ENCODE results near the gene AP2A1. TPM values are rescaled to one million over a fixed set of nuclear protein-coding genes. Genes with fewer than 3 reads are reported as not detected.

Gene AP2A1
- total and polyA plus RNA-seq, 3 experiments from 2014 or later, result 10.1 to 87.7 (median 82.5) TPM

- Histone ChIP-seq H3K36me3 (ENCODE audit: insufficient read depth, low read length) (no peaks in the 10 kb centered on the region), H3K9me3 (ENCODE audit: low read length) (no peaks in the 10 kb centered on the region), H3K4me1 (ENCODE audit: insufficient read depth, low read length) (peaks cover 25% of the 10 kb centered on the region), H3K27me3 (ENCODE audit: insufficient read depth, low read length, poor library complexity, severe bottlenecking) (no peaks in the 10 kb centered on the region), H3K27ac (ENCODE audit: low read depth, low read length) (peak overlapping the region; percentile 84), H3K4me3 (ENCODE audit: low read length) (peak overlapping the region; percentile 75)
- CTCF ChIA-PET, result interaction anchor here (1.0 to 1.3 kb wide), 3 partner anchors 47 to 103 kb away, joined by 4 to 5 read pairs (median 4); partner anchors contain the start of gene FUZ
- H3K36me3 Mint-ChIP-seq, result peaks cover 0 to 9% (median 0%) of the 10 kb centered on the region in 3 donors
- H3K9me3 Mint-ChIP-seq, result no peaks in the 10 kb centered on the region
- H3K4me3 Mint-ChIP-seq, result peak overlapping the region; percentile 75 to 95 (median 94)
- H3K4me1 Mint-ChIP-seq, result peaks cover 36 to 44% (median 42%) of the 10 kb centered on the region in 3 donors
- H3K27ac Mint-ChIP-seq, result peak overlapping the region; percentile 55 to 99 (median 94)
- DNase-seq, result peak; percentile 98 to 100 (median 100)
- POLR2A ChIA-PET, result interaction anchor here (0.5 to 1.4 kb wide), 14 partner anchors 15 to 1147 kb away, joined by 3 to 8 read pairs (median 3); partner anchors contain the start of genes AKT1S1, FUZ, PRMT1 and RPL18
- no peaks in the 10 kb centered on the region for H3K27me3 Mint-ChIP-seq
Measured at GRCh38 chr19:49766007-49766929, 533 bp upstream of the AP2A1 start.

GRCh38 chr19:49767381-49767780 is 580 bp downstream of the AP2A1 start:
- H3K4me1 ChIP-seq (ENCODE audit: insufficient read depth, low read length), result peaks cover 25% of the 10 kb centered on the region

GRCh38 chr19:49767967-49768581 is 1.3 kb downstream of the AP2A1 start:
- Mint-ChIP-seq H3K27ac (peak overlapping the region in 7 of 8 donors; percentile 54 to 94 (median 91)), H3K4me1 (peaks cover 43 to 51% (median 48%) of the 10 kb centered on the region in 3 donors), H3K9me3 (no peaks in the 10 kb centered on the region), H3K36me3 (peaks cover 0 to 16% (median 0%) of the 10 kb centered on the region in 3 donors), H3K4me3 (peak overlapping the region; percentile 89 to 95 (median 93)), H3K27me3 (no peaks in the 10 kb centered on the region)
- Histone ChIP-seq H3K27ac (ENCODE audit: low read depth, low read length) (peak overlapping the region; percentile 79), H3K36me3 (ENCODE audit: insufficient read depth, low read length) (no peaks in the 10 kb centered on the region), H3K4me1 (ENCODE audit: insufficient read depth, low read length) (peaks cover 25% of the 10 kb centered on the region), H3K27me3 (ENCODE audit: insufficient read depth, low read length, poor library complexity, severe bottlenecking) (no peaks in the 10 kb centered on the region), H3K4me3 (ENCODE audit: low read length) (peak overlapping the region; percentile 82), H3K9me3 (ENCODE audit: low read length) (no peaks in the 10 kb centered on the region)
- POLR2A ChIA-PET, result interaction anchor here (0.6 kb wide), 1 partner anchor 40 kb away, joined by 3 read pairs; no protein-coding TSS in a partner anchor
- CTCF ChIA-PET, result no interaction called here
- no peak for DNase-seq

More at GRCh38 chr19:49767381-49767780, 580 bp downstream of the AP2A1 start:
- H3K4me1 Mint-ChIP-seq, result peaks cover 40 to 48% (median 47%) of the 10 kb centered on the region in 3 donors
- no peaks in the 10 kb centered on the region for H3K9me3 Mint-ChIP-seq
- no peaks in the 10 kb centered on the region for H3K9me3 ChIP-seq (ENCODE audit: low read length)
- no peaks in the 10 kb centered on the region for H3K27me3 ChIP-seq (ENCODE audit: insufficient read depth, low read length, poor library complexity, severe bottlenecking)
- peak in 1 of 5 donors; percentile 10 for DNase-seq
- no peaks in the 10 kb centered on the region for H3K27me3 Mint-ChIP-seq
- H3K36me3 Mint-ChIP-seq, result peaks cover 0 to 13% (median 0%) of the 10 kb centered on the region in 3 donors
- H3K36me3 ChIP-seq (ENCODE audit: insufficient read depth, low read length), result no peaks in the 10 kb centered on the region
- peak overlapping the region; percentile 82 for H3K4me3 ChIP-seq (ENCODE audit: low read length)
- H3K27ac ChIP-seq (ENCODE audit: low read depth, low read length), result peak overlapping the region; percentile 79
- H3K4me3 Mint-ChIP-seq, result peak overlapping the region; percentile 89 to 95 (median 93)
- POLR2A ChIA-PET, result interaction anchor here (0.5 to 1.1 kb wide), 8 partner anchors 14 to 750 kb away, joined by 3 to 8 read pairs (median 3); partner anchors contain the start of genes AKT1S1, PRMT1 and TBC1D17
- H3K27ac Mint-ChIP-seq, result peak overlapping the region; percentile 77 to 97 (median 92)
- CTCF ChIA-PET, result interaction anchor here (1.0 to 1.3 kb wide), 3 partner anchors 45 to 102 kb away, joined by 4 to 5 read pairs (median 4); partner anchors contain the start of gene FUZ

GRCh38 chr19:49770529-49770928 is 3.7 kb downstream of the AP2A1 start:
- CTCF ChIA-PET, result interaction anchor here (0.6 to 1.7 kb wide), 2 partner anchors 48 to 53 kb away, joined by 4 to 5 read pairs; no protein-coding TSS in a partner anchor
- H3K4me1 Mint-ChIP-seq, result peaks cover 48 to 60% (median 54%) of the 10 kb centered on the region in 3 donors
- H3K9me3 ChIP-seq (ENCODE audit: low read length), result no peaks in the 10 kb centered on the region
- H3K27me3 ChIP-seq (ENCODE audit: insufficient read depth, low read length, poor library complexity, severe bottlenecking), result no peaks in the 10 kb centered on the region
- no peaks in the 10 kb centered on the region for H3K9me3 Mint-ChIP-seq
- H3K36me3 Mint-ChIP-seq, result peaks cover 0 to 24% (median 0%) of the 10 kb centered on the region in 3 donors
- no peak overlapping the region for H3K27ac ChIP-seq (ENCODE audit: low read depth, low read length)
- H3K27ac Mint-ChIP-seq, result peak overlapping the region in 1 of 8 donors; percentile 40
- H3K4me3 Mint-ChIP-seq, result no peak overlapping the region
- POLR2A ChIA-PET, result no interaction called here
- no peaks in the 10 kb centered on the region for H3K36me3 ChIP-seq (ENCODE audit: insufficient read depth, low read length)
- H3K4me1 ChIP-seq (ENCODE audit: insufficient read depth, low read length), result peaks cover 23% of the 10 kb centered on the region
- no peak overlapping the region for H3K4me3 ChIP-seq (ENCODE audit: low read length)
- H3K27me3 Mint-ChIP-seq, result no peaks in the 10 kb centered on the region
- DNase-seq, result no peak

- H3K36me3 Mint-ChIP-seq, result peaks cover 0 to 30% (median 0%) of the 10 kb centered on the region in 3 donors
- peak overlapping the region in 3 of 7 donors; percentile 41 to 44 (median 41) for H3K4me3 Mint-ChIP-seq
- H3K27ac ChIP-seq (ENCODE audit: low read depth, low read length), result no peak overlapping the region
- H3K27me3 ChIP-seq (ENCODE audit: insufficient read depth, low read length, poor library complexity, severe bottlenecking), result no peaks in the 10 kb centered on the region
- peak overlapping the region in 3 of 8 donors; percentile 18 to 65 (median 31) for H3K27ac Mint-ChIP-seq
- no peaks in the 10 kb centered on the region for H3K27me3 Mint-ChIP-seq
- H3K9me3 ChIP-seq (ENCODE audit: low read length), result no peaks in the 10 kb centered on the region
- no peaks in the 10 kb centered on the region for H3K36me3 ChIP-seq (ENCODE audit: insufficient read depth, low read length)
- H3K4me3 ChIP-seq (ENCODE audit: low read length), result no peak overlapping the region
- DNase-seq, result peak in 1 of 5 donors; percentile 14
- POLR2A ChIA-PET, result interaction anchor here (0.6 kb wide), 1 partner anchor 61 kb away, joined by 3 read pairs; no protein-coding TSS in a partner anchor
- H3K4me1 ChIP-seq (ENCODE audit: insufficient read depth, low read length), result peaks cover 17% of the 10 kb centered on the region
- no peaks in the 10 kb centered on the region for H3K9me3 Mint-ChIP-seq
- peaks cover 48 to 61% (median 53%) of the 10 kb centered on the region in 3 donors for H3K4me1 Mint-ChIP-seq
- CTCF ChIA-PET, result interaction anchor here (1.7 kb wide), 1 partner anchor 54 kb away, joined by 5 read pairs; no protein-coding TSS in a partner anchor
Measured at GRCh38 chr19:49771674-49772139, 4.9 kb downstream of the AP2A1 start.

GRCh38 chr19:49772850-49773432 is 6.1 kb downstream of the AP2A1 start:
- H3K27me3 ChIP-seq (ENCODE audit: insufficient read depth, low read length, poor library complexity, severe bottlenecking), result no peaks in the 10 kb centered on the region
- no peaks in the 10 kb centered on the region for H3K9me3 Mint-ChIP-seq
- ChIA-PET CTCF (no interaction called here), POLR2A (no interaction called here)
- H3K27ac Mint-ChIP-seq, result peak overlapping the region in 3 of 8 donors; percentile 1 to 40 (median 17)
- H3K27ac ChIP-seq (ENCODE audit: low read depth, low read length), result no peak overlapping the region
- H3K36me3 ChIP-seq (ENCODE audit: insufficient read depth, low read length), result no peaks in the 10 kb centered on the region
- peaks cover 10% of the 10 kb centered on the region for H3K4me1 ChIP-seq (ENCODE audit: insufficient read depth, low read length)
- no peaks in the 10 kb centered on the region for H3K27me3 Mint-ChIP-seq
- no peak for DNase-seq
- no peak overlapping the region for H3K4me3 ChIP-seq (ENCODE audit: low read length)
- H3K9me3 ChIP-seq (ENCODE audit: low read length), result no peaks in the 10 kb centered on the region
- peak overlapping the region in 1 of 7 donors; percentile 62 for H3K4me3 Mint-ChIP-seq
- H3K36me3 Mint-ChIP-seq, result peaks cover 0 to 30% (median 0%) of the 10 kb centered on the region in 3 donors
- H3K4me1 Mint-ChIP-seq, result peaks cover 40 to 53% (median 45%) of the 10 kb centered on the region in 3 donors

GRCh38 chr19:49773663-49774350 is 7.0 kb downstream of the AP2A1 start:
- POLR2A ChIA-PET, result no interaction called here
- Mint-ChIP-seq H3K4me3 (peak overlapping the region in 1 of 7 donors; percentile 17), H3K36me3 (peaks cover 0 to 30% (median 0%) of the 10 kb centered on the region in 3 donors)

More at GRCh38 chr19:49773663-49774350, 7.0 kb downstream of the AP2A1 start:
- CTCF ChIA-PET, result no interaction called here
- Mint-ChIP-seq H3K4me1 (peaks cover 34 to 44% (median 42%) of the 10 kb centered on the region in 3 donors), H3K9me3 (no peaks in the 10 kb centered on the region), H3K27ac (peak overlapping the region in 3 of 8 donors; percentile 1 to 89 (median 11)), H3K27me3 (no peaks in the 10 kb centered on the region)
- no peaks in the 10 kb centered on the region for H3K9me3 ChIP-seq (ENCODE audit: low read length)
- no peak for DNase-seq
- no peaks in the 10 kb centered on the region for H3K27me3 ChIP-seq (ENCODE audit: insufficient read depth, low read length, poor library complexity, severe bottlenecking)
- H3K36me3 ChIP-seq (ENCODE audit: insufficient read depth, low read length), result no peaks in the 10 kb centered on the region
- H3K4me3 ChIP-seq (ENCODE audit: low read length), result no peak overlapping the region
- no peak overlapping the region for H3K27ac ChIP-seq (ENCODE audit: low read depth, low read length)
- peaks cover 5% of the 10 kb centered on the region for H3K4me1 ChIP-seq (ENCODE audit: insufficient read depth, low read length)
